Keratinocyte (primary cell): Measurements from ENCODE around the gene CDH15.

Experiments used
- CTCF ChIP-seq, 3 experiments: IDR thresholded peaks in 1 of 3; conservative IDR thresholded peaks in 1 of 3; optimal IDR thresholded peaks in 1 of 3; 2 replicates in 2 of 3; 3 replicates in 1 of 3; pipeline versions ENCODE3 to v1.5.1; 2011; ENCODE audit warnings: low read length in 3 of 3, mild to moderate bottlenecking in 3 of 3, moderate library complexity in 2 of 3, control low read depth in 1 of 3, inconsistent platforms in 1 of 3; ENCODE audit not compliant: insufficient read depth in 2 of 3; ENCODE audit errors: extremely low read depth in 1 of 3
- EZH2 ChIP-seq: IDR thresholded peaks from one replicate; pipeline ENCODE4 v1.6.1; 2012; ENCODE audit warnings: inconsistent platforms, mild to moderate bottlenecking, low read length, moderate library complexity

- TF ChIP-seq CTCF (optimal IDR thresholded peaks at IDR 0.05 in 1 of 3, IDR thresholded peaks at IDR 0.05 in 1 of 3, conservative IDR thresholded peaks at IDR 0.05 in 1 of 3; ENCODE audit: extremely low read depth in 1 of 3, insufficient read depth in 2 of 3, low read length in 3 of 3), result no peak
- TF ChIP-seq EZH2, result no peak
These were observed 4.0 kb downstream of the CDH15 start for GRCh38 chr16:89175280-89176146.
